ENCODE measurements around the gene RPUSD3.

RPUSD3 gene

DNA sequence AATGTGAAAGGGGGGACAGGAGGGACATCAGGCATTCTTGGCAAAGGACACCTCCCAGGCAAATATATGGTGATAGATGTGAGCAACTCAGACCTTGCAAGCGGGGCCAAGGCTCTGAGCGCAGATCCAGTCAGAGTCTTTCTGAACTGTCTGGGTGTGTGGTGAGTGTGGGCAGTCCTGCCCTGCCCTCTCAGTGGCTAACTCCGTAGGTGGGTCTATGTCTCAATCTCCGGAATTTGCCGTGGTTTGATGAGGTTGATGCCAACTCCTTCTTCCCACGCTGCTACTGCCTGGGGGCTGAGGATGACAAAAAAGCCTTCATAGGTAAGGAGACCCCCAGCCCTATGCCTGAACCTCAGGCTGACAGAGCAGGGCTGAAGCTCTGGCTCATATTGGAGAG lies 26.4 kb downstream of the RPUSD3 start:
- Histone ChIP-seq H2AFZ (ENCODE audit: low read depth, low read length, severe bottlenecking) (no peak overlapping the region), H3K9me3 (ENCODE audit: insufficient read depth, low read length) (no peaks in the 10 kb centered on the region), H3K79me2 (ENCODE audit: insufficient read depth, low read length) (no peaks in the 10 kb centered on the region), H3K27ac (ENCODE audit: low read depth, low read length) (no peak overlapping the region), H3K36me3 (ENCODE audit: low read length) (no peaks in the 10 kb centered on the region), H3F3A (ENCODE audit: insufficient read depth) (no peaks in the 10 kb centered on the region), H3K4me2 (ENCODE audit: low read depth, low read length, poor library complexity, severe bottlenecking) (no peak overlapping the region), H4K20me1 (ENCODE audit: low read depth, low read length) (no peaks in the 10 kb centered on the region), H3K9ac (ENCODE audit: low read length) (no peak overlapping the region), H3K9me2 (replicated peaks; ENCODE audit: insufficient read depth, low read length) (no peaks in the 10 kb centered on the region), H3K4me3 (ENCODE audit: insufficient read depth, low read length, poor library complexity, severe bottlenecking) (no peak overlapping the region), H3K27me3 (ENCODE audit: low read length) (no peaks in the 10 kb centered on the region)
- TF ChIP-seq EZH2phosphoT487 (conservative IDR thresholded peaks at IDR 0.05; ENCODE audit: low read length): no peak
- TF ChIP-seq CTCF (IDR thresholded peaks at IDR 0.05; ENCODE audit: insufficient read depth, low read length, poor library complexity, severe bottlenecking): no peak

DNA sequence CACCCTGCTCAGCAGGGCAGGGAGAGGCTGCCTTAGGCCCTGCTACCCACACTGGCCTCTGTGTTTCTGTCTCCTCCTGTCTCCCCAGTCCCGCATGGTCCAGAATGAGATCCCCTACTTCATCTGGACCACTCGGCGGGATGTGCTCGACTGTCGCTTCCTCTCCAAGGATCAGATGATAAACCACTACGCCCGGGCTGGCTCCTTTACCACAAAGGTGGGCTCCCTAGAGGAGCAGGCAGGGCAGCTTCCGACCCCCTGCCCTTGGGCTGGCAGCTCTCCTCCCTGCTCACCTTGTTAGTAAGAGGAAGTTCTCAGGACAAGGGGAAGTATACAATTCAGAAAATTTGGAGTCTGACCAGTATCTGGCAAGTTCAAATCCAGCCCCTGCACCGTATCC lies 27.8 kb downstream of the RPUSD3 start:
- no peak overlapping the region for H2AFZ ChIP-seq (ENCODE audit: low read depth, low read length, severe bottlenecking)
- no peak overlapping the region for H3K4me3 ChIP-seq (ENCODE audit: insufficient read depth, low read length, poor library complexity, severe bottlenecking)
- no peaks in the 10 kb centered on the region for H3F3A ChIP-seq (ENCODE audit: insufficient read depth)
- no peaks in the 10 kb centered on the region for H3K36me3 ChIP-seq (ENCODE audit: low read length)
- TF ChIP-seq CTCF (IDR thresholded peaks at IDR 0.05; ENCODE audit: insufficient read depth, low read length, poor library complexity, severe bottlenecking) (no peak), EZH2phosphoT487 (conservative IDR thresholded peaks at IDR 0.05; ENCODE audit: low read length) (no peak)
- H3K27me3 ChIP-seq (ENCODE audit: low read length): no peaks in the 10 kb centered on the region
- H3K27ac ChIP-seq (ENCODE audit: low read depth, low read length): no peak overlapping the region
- H4K20me1 ChIP-seq (ENCODE audit: low read depth, low read length): no peaks in the 10 kb centered on the region
- no peak overlapping the region for H3K4me2 ChIP-seq (ENCODE audit: low read depth, low read length, poor library complexity, severe bottlenecking)
- H3K9ac ChIP-seq (ENCODE audit: low read length): no peak overlapping the region
- H3K9me3 ChIP-seq (ENCODE audit: insufficient read depth, low read length): no peaks in the 10 kb centered on the region
- H3K79me2 ChIP-seq (ENCODE audit: insufficient read depth, low read length): no peaks in the 10 kb centered on the region
- H3K9me2 ChIP-seq (replicated peaks; ENCODE audit: insufficient read depth, low read length): no peaks in the 10 kb centered on the region

- H3F3A ChIP-seq (ENCODE audit: insufficient read depth): peaks cover 17% of the 10 kb centered on the region
- no peak overlapping the region for H3K9ac ChIP-seq (ENCODE audit: low read length)
- H3K36me3 ChIP-seq (ENCODE audit: low read length): no peaks in the 10 kb centered on the region
- no peaks in the 10 kb centered on the region for H3K79me2 ChIP-seq (ENCODE audit: insufficient read depth, low read length)
- no peaks in the 10 kb centered on the region for H3K9me3 ChIP-seq (ENCODE audit: insufficient read depth, low read length)
- no peak overlapping the region for H3K27ac ChIP-seq (ENCODE audit: low read depth, low read length)
- no peaks in the 10 kb centered on the region for H3K27me3 ChIP-seq (ENCODE audit: low read length)
- no peak overlapping the region for H2AFZ ChIP-seq (ENCODE audit: low read depth, low read length, severe bottlenecking)
- no peak overlapping the region for H3K4me3 ChIP-seq (ENCODE audit: insufficient read depth, low read length, poor library complexity, severe bottlenecking)
- no peaks in the 10 kb centered on the region for H4K20me1 ChIP-seq (ENCODE audit: low read depth, low read length)
- no peaks in the 10 kb centered on the region for H3K9me2 ChIP-seq (replicated peaks; ENCODE audit: insufficient read depth, low read length)
- TF ChIP-seq CTCF (IDR thresholded peaks at IDR 0.05; ENCODE audit: insufficient read depth, low read length, poor library complexity, severe bottlenecking): no peak
- TF ChIP-seq EZH2phosphoT487 (conservative IDR thresholded peaks at IDR 0.05; ENCODE audit: low read length): no peak
- H3K4me2 ChIP-seq (ENCODE audit: low read depth, low read length, poor library complexity, severe bottlenecking): no peak overlapping the region
Observed at GRCh38 chr3:9812870-9813483, 30.8 kb downstream of the RPUSD3 start.
